ENCODE results near the gene CISD3. TPM values are rescaled to one million over a fixed set of nuclear protein-coding genes. Genes with fewer than 3 reads are reported as not detected.

The CISD3 gene
- total RNA-seq, 1 experiment from 2014 or later: 14.1 TPM

DNA sequence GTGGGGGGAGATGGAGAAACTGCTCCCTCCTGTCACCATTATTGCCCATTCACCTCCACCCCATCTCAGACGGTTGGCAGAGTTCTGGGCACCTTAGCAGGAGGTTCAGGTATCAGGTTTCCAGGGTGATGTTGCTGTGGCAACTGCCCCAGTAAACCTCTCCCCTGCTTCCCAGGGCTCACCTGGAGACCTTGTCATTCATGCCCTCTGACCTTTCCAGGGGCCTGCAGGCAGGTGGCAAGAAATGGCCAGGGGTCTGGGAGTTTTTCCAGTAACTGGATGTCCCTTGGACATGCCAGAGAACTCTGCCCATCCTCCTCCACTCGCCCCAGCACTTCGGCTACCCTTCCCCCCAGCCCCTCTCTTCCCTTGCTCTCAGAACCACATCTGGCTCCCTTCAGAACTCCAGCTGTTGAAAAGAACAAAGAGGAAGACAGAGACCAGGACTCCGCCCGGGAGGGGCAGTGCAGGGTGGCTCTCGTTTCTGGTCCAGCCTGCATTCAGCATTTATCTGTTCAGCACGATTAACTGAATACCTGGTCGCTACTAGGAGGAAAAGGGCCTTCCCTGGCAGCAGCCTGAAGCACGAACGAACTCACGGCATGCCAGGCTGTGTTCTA is 16.6 kb upstream of the CISD3 start:
- H3K4me2 ChIP-seq (ENCODE audit: low read length): no peak overlapping the region
- no peaks in the 10 kb centered on the region for H3K27me3 ChIP-seq (ENCODE audit: low read length)
- ChIA-PET POLR2A (ENCODE audit: unreplicated experiment) (no interaction called here), CTCF (no interaction called here)
- H3K9me2 ChIP-seq (replicated peaks; ENCODE audit: low read length): no peaks in the 10 kb centered on the region
- TF ChIP-seq, protein P1, sequence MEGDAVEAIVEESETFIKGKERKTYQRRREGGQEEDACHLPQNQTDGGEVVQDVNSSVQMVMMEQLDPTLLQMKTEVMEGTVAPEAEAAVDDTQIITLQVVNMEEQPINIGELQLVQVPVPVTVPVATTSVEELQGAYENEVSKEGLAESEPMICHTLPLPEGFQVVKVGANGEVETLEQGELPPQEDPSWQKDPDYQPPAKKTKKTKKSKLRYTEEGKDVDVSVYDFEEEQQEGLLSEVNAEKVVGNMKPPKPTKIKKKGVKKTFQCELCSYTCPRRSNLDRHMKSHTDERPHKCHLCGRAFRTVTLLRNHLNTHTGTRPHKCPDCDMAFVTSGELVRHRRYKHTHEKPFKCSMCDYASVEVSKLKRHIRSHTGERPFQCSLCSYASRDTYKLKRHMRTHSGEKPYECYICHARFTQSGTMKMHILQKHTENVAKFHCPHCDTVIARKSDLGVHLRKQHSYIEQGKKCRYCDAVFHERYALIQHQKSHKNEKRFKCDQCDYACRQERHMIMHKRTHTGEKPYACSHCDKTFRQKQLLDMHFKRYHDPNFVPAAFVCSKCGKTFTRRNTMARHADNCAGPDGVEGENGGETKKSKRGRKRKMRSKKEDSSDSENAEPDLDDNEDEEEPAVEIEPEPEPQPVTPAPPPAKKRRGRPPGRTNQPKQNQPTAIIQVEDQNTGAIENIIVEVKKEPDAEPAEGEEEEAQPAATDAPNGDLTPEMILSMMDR (conservative IDR thresholded peaks at IDR 0.05; ENCODE audit: low read depth, low read length): no peak
- TF ChIP-seq EZH2 (IDR thresholded peaks at IDR 0.05; ENCODE audit: low read length, unreplicated experiment) (no peak), EZH2phosphoT487 (IDR thresholded peaks at IDR 0.05; ENCODE audit: borderline replicate concordance, low read length) (no peak)
- ATAC-seq (no peak), DNase-seq (no peak)
- H3K79me2 ChIP-seq (ENCODE audit: low read length): no peaks in the 10 kb centered on the region
- H3K36me3 ChIP-seq (ENCODE audit: low read depth, low read length): no peaks in the 10 kb centered on the region
- H2AFZ ChIP-seq (ENCODE audit: low read length): no peak overlapping the region
- no peak overlapping the region for H3K27ac ChIP-seq (ENCODE audit: low read length)
- H3K9me3 ChIP-seq (ENCODE audit: low read length): no peaks in the 10 kb centered on the region
- no peaks in the 10 kb centered on the region for H4K20me1 ChIP-seq (ENCODE audit: low read length)
- BruUV-seq (replicated peaks): no TSS peak
- H3K9ac ChIP-seq (ENCODE audit: low read length): no peak overlapping the region
- no peaks in the 10 kb centered on the region for H3F3A ChIP-seq (ENCODE audit: low read length, unreplicated experiment)
- intact Hi-C loops (cut with micrococcal nuclease): no loop called here
- no peak overlapping the region for H3K4me3 ChIP-seq (ENCODE audit: low read length)
- no peaks in the 10 kb centered on the region for H3K4me1 ChIP-seq (ENCODE audit: insufficient read depth, low read length)

DNA sequence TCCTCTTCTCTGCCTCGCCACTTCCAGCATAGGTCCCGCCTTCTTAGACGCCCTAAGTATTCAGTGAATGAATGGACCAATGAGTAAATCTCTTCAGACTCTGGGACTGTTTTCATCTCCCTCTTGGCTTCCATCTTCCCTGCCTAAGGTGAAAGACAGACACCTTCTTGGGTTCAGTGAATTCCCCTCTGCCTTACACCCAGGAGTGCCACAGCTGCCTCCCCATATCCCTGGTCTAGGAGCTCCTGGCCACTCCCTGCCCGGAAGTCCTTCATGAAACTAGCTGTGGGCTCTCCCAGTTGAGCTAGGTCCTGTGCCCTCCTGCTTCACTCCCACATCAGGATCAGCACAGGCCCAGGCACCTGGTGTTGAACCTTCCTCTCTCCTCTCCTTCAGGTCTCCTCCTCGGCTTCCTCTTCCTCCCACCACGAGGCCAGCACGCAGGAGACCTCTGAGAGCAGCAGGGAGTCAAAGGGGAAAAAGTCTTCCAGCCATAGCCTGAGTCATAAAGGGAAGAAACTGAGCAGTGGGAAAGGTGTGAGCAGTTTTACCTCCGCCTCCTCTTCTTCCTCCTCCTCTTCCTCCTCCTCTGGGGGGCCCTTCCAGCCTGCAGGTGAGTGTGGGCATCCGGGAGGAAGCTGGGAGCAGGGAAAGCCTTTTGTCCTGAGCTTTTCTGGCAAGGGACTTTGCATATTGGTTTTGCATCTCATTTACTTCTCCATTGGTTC is 14.8 kb upstream of the CISD3 start:
- no peak overlapping the region for H3K4me3 ChIP-seq (ENCODE audit: low read length)
- H3K9me3 ChIP-seq (ENCODE audit: low read length): no peaks in the 10 kb centered on the region
- H3K79me2 ChIP-seq (ENCODE audit: low read length): no peaks in the 10 kb centered on the region
- no peaks in the 10 kb centered on the region for H3K27me3 ChIP-seq (ENCODE audit: low read length)
- no peaks in the 10 kb centered on the region for H3K4me1 ChIP-seq (ENCODE audit: insufficient read depth, low read length)
- H4K20me1 ChIP-seq (ENCODE audit: low read length): no peaks in the 10 kb centered on the region
- no peaks in the 10 kb centered on the region for H3K9me2 ChIP-seq (replicated peaks; ENCODE audit: low read length)
- CTCF ChIA-PET: no interaction called here
- TF ChIP-seq EZH2 (IDR thresholded peaks at IDR 0.05; ENCODE audit: low read length, unreplicated experiment) (no peak), EZH2phosphoT487 (IDR thresholded peaks at IDR 0.05; ENCODE audit: borderline replicate concordance, low read length) (no peak)
- TF ChIP-seq, protein P1 (conservative IDR thresholded peaks at IDR 0.05; ENCODE audit: low read depth, low read length): no peak
- BruUV-seq (replicated peaks): no TSS peak
- no peak overlapping the region for H3K9ac ChIP-seq (ENCODE audit: low read length)
- POLR2A ChIA-PET (ENCODE audit: unreplicated experiment): no interaction called here
- H3F3A ChIP-seq (ENCODE audit: low read length, unreplicated experiment): no peaks in the 10 kb centered on the region
- H2AFZ ChIP-seq (ENCODE audit: low read length): no peak overlapping the region
- no peak overlapping the region for H3K4me2 ChIP-seq (ENCODE audit: low read length)
- intact Hi-C loops (cut with micrococcal nuclease): no loop called here
- no peak for ATAC-seq
- DNase-seq: no peak
- no peaks in the 10 kb centered on the region for H3K36me3 ChIP-seq (ENCODE audit: low read depth, low read length)
- no peak overlapping the region for H3K27ac ChIP-seq (ENCODE audit: low read length)

All from PC-3 (cell line).